GM12891 (cell line): ENCODE data around the gene TRPV4.

Experiments used
- DNase-seq: peaks from one replicate; pipeline ENCODE4 v3.0.0; 2011; ENCODE audit warnings: low spot score; ENCODE audit not compliant: insufficient read length
- FAIRE-seq: peaks from 2 replicates; lab custom pipeline; 2011; peaks lifted over from hg19 to GRCh38; lab: Jason Lieb, UNC
- PAX5 ChIP-seq: IDR thresholded peaks from 2 replicates; pipeline ENCODE4 v1.6.1; 2011; ENCODE audit warnings: low read length, moderate library complexity, mild to moderate bottlenecking; ENCODE audit not compliant: insufficient read depth, severe bottlenecking
- POLR2A ChIP-seq: IDR thresholded peaks from 2 replicates; pipeline ENCODE4 v1.6.1; 2011; ENCODE audit warnings: low read depth, low read length, control low read depth
- POLR2AphosphoS5 ChIP-seq: IDR thresholded peaks from 2 replicates; pipeline ENCODE4 v1.6.1; 2011; ENCODE audit warnings: low read depth, low read length, control low read depth
- POU2F2 ChIP-seq: IDR thresholded peaks from 2 replicates; pipeline ENCODE4 v1.6.1; 2011; ENCODE audit warnings: low read depth, mild to moderate bottlenecking, control low read depth, low read length, moderate library complexity
- SPI1 ChIP-seq: IDR thresholded peaks from 2 replicates; pipeline ENCODE4 v1.6.1; 2011; ENCODE audit warnings: low read depth, low read length, control low read depth
- TAF1 ChIP-seq: IDR thresholded peaks from 2 replicates; pipeline ENCODE4 v1.6.1; 2011; ENCODE audit warnings: low read depth, low read length, control low read depth

Gene TRPV4

DNA sequence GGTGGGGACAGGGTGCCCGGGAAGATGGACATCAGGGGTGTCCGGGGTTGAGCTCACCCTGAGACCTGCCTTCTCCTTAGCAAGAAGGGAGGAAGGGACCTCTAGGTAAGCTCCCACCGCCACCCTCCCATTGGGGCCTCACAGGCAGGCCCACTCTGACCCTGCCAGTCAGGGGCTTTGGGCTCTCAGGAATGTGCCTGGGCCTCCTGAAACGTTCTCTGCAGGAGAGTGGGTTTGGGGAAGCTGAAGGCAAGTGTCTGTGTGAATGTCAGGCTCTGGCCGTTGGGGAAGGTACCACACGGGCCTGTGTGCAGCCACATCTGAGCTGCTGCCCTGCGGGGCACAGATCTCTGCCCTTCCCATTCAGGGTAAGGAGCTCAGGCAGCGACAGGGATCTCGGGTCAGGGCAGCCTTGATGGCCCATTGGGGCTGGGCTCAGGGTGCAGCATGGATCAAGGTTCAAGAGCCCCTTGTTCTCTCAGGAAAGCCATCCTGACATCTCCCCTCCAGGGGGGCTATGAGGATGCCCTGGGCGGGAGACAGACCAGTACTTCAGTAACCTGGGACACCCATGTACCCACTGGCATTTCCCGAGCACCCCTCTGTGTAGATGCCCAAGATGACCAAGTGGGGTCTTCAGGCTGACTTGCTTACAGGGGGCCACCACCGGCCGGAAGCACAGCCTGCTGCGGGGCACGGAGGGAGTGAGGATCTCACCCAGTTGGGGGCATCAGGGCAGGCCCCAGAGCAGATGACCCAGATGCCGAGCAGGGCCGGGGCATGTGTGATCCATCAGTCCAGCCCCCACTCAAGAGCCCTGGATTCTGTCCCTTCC, 89.9 kb downstream of the TRPV4 start:
- FAIRE-seq (no peak), DNase-seq (no peak)
- TF ChIP-seq POU2F2: no peak
- no peak for TF ChIP-seq SPI1
- no peak for TF ChIP-seq PAX5
- TF ChIP-seq POLR2AphosphoS5: no peak
- no peak for TF ChIP-seq TAF1
- no peak for TF ChIP-seq POLR2A

DNA sequence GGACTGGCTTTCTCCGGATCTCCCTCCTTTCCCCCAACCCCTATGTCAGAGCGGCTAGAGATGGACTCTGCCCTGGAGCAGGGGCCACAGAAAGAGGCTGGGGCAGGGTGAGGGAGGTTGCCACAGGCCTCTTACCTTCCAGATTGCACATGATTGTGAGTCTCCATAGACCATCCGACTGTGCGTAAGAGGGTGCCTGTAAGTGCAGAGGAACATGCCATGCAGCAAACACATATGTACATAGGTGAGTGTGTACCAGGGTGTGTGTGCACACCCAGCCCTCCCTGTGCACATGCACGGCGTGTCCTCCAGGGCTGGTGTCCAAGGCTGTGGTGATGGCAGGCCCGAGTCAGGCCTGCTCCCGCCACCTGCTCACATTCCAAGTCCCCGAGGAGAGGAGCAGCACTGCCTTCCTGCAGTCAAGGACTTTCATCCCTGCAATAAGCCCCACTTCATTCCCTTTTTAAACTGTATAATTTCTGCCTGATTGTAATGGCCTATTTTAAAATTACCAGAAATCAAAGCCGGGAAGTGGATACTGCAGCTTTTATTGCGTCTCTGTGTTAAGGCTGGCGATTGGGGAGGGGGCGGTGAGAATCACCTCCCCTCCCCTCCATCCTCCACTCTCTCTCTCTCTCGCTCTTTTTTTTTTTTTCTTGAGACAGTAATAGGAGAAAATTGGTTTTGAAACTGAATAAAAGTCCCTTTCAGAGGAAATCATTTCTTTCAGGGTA, 91.1 kb downstream of the TRPV4 start:
- TF ChIP-seq POLR2AphosphoS5 (no peak), PAX5 (no peak), TAF1 (no peak), POU2F2 (no peak), SPI1 (no peak), POLR2A (no peak)

DNA sequence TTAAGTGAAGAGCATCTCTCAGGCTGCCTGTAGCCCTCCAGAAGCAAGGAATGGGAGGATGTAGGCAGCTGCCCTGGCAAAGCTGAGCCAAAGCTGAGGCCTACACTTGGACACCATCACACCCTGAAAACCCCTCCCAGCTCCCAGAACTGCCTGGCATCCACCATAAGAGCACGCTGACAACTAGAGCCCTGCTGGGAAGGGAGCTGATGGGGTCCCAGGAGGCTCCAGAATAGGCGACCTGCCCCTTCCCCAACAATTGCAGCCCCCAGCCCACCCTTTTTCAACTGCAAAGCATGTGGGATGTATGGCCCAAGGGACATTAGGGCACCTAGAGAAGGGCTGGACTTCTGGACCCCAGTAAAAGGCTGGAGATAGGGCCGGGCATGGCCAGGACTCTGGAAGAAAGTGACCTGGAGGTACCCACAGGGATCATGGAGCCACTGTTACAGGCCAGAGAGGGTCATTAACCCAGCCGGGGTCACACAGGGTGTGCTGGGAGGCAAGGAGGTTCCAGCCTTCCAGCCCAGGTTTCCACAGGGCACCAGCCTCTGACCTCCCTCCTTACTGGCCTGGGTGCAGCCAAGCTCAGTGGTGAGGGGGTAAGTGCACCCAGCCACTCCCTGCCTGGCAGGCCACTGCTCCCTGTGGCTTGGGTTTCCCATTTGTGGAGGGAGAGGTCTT, 91.8 kb downstream of the TRPV4 start:
- no peak for TF ChIP-seq POLR2AphosphoS5
- no peak for TF ChIP-seq TAF1
- TF ChIP-seq POU2F2: no peak
- TF ChIP-seq PAX5: no peak
- TF ChIP-seq POLR2A: no peak
- no peak for TF ChIP-seq SPI1
- DNase-seq (no peak), FAIRE-seq (no peak)

More for the DNA sequence above, 91.1 kb downstream of the TRPV4 start:
- DNase-seq: no peak
- no peak for FAIRE-seq

DNA sequence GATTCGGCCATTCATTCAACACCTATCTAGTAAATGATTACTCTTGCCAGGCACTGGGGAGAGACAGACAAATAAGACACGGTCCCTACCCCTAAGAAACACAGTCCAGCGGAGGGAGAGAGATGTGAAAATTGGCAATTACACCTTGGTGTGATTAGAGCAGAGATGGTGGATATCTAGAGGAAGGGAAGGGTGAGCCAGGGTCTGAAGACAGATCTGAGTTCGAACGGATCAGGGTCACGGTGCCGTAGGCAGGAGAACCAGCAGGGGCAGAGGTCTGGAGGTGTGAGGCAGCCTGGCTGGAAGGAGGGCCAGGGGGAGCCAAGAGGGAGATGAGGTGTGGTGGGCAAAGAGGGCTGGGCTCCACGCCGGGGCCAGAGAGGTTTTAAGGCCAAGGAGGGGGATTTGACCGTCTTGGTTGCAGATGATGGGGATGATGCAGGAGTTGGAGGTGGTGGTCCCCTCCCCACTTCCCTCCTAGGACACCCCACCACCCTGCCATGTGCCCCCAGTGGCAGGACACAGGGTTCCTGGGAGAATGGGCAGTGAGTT, 92.4 kb downstream of the TRPV4 start:
- TF ChIP-seq POLR2AphosphoS5: no peak
- TF ChIP-seq PAX5: no peak
- no peak for TF ChIP-seq POU2F2
- no peak for TF ChIP-seq SPI1
- TF ChIP-seq POLR2A: no peak
- no peak for TF ChIP-seq TAF1
- no peak for FAIRE-seq
- no peak for DNase-seq

DNA sequence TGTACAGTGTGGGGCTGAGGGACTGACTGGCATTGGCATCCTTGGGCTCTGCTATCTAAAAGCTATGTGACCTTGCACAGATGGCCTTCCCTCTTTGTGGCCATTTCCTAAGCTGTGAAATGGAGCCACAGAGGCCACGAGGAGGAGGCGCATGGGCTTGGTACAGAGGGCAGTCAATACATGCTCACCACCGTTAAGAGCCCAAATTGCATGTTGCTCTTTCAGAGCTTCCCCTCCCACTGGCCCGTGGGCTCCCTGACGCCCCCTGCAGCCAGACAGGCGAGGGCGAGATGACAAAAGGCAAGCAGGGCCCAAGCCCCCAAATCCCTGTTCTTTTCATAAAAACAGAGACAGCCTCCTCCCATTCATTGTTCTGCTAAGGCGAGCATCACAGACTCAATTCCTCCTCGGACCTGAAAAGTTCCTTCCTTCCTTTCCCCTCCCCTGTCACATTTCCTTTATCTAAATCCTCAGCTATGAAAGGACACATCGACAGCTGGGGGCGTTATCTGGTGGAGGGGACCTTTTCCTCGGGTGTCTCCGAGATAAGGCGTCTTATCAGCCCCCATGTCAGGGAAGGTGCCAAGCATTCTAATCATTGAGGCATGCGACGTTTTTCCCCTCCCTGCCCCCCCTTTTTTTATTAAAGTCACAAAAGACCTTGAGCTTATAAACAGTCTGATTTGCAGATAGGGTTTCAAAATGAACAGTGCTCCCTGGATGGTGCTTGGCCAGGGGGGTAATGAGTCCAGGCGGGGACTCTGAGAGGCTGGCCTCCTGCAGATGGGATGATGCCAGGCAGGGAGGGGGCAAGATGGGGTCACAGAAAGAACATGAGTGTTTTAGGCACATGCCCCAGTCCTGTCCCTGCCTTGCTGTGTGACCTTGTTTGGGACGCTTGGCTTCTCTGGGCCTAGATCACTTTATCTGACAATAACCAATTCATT, 93.2 kb downstream of the TRPV4 start:
- no peak for FAIRE-seq
- no peak for DNase-seq
- TF ChIP-seq POLR2A: no peak
- no peak for TF ChIP-seq TAF1
- no peak for TF ChIP-seq POU2F2
- TF ChIP-seq PAX5: no peak
- no peak for TF ChIP-seq SPI1
- no peak for TF ChIP-seq POLR2AphosphoS5

DNA sequence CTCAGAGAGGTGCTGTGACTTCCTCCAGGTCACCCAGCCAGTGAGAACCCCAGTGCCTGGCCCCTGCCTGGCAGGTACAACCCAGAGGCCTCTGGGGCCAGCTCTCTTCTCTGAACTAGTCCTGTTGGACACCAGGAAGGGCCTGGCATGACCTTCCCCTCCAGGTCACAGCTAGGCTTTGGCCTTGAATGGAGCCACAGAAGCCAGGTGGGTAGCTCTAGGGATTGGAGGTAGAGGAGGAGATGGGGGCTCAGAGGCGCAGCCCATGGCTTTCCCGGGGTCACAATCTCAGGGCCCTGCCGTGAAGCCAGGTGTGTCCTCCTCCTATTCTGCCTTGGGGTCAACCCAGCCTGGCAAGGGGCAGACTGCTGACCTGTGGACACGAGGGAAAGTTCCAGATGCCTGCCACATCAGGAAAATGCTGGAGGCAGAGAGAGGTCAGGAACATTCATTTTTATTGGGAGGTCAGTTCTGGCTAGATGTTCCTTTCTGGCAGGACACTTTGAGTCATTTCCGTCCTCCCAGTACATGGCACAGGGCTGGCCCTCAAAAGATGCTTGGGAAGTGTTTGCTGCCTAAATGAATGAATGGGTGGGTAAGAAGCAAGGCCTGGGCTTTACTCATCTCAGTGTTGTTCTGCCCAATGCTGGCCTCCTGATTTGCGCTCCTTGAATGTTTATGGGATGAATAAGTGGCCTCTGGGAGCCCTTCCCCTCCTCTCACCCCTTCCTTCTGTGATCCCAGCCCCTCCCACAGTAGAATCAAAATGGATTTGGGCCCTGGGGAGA, 94.1 kb downstream of the TRPV4 start:
- DNase-seq: no peak
- FAIRE-seq: no peak
- TF ChIP-seq POLR2AphosphoS5 (no peak), TAF1 (no peak), POLR2A (no peak), POU2F2 (no peak), SPI1 (no peak), PAX5 (no peak)

DNA sequence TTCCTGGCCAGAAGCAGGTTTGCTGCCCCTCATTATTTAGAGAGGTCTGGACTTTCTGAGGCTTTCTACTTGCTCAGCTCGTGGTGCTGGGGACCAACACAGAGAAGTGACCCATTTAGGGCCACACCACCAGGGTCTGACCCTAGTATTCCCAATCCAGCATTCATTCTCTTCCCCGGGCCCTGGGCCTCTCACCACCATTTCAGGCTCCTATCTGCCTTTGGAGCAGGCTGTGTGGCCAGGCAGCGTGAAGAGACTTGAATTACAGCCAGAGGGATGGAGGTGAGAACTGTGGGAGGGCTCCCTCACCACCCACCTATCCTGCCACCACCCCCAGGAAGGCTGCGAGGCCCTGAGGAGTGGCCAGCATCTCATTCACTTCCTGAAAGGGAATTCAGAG, 95.0 kb downstream of the TRPV4 start:
- no peak for DNase-seq
- FAIRE-seq: no peak
- no peak for TF ChIP-seq TAF1
- TF ChIP-seq POLR2A: no peak
- no peak for TF ChIP-seq PAX5
- no peak for TF ChIP-seq SPI1
- TF ChIP-seq POU2F2: no peak
- no peak for TF ChIP-seq POLR2AphosphoS5

DNA sequence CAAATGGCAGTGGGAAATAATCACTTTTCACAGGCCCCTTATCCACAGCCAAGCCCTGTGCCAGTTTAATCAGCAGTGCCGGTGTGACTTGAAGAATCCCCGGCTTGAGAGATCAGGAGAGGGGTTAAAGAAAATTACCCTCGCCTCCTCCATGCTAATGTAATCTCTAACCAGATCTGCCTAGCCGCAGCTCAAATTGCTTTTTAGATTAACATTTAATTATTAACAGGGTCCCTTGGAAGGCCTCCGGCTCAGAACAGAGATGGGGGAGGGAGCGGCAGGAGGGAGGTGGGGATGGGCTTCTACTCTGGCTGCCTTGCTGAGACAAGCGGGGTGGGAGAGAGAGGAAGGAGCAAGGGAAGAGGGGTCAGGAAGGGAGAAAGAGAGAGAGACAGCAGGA, 95.6 kb downstream of the TRPV4 start:
- no peak for DNase-seq
- no peak for FAIRE-seq
- TF ChIP-seq POLR2A (no peak), POLR2AphosphoS5 (no peak), POU2F2 (no peak)
